NB4 (cell line): ENCODE measurements around the gene RAD18.

Experiments used
- CTCF ChIP-seq: IDR thresholded peaks from one replicate; pipeline ENCODE4 v1.5.1; 2012; ENCODE audit warnings: low read depth, low read length
- MAX ChIP-seq: IDR thresholded peaks from 2 replicates; pipeline ENCODE4 v1.6.1; 2011; ENCODE audit warnings: low read depth, low read length
- MYC ChIP-seq: IDR thresholded peaks from 2 replicates; pipeline ENCODE4 v1.6.1; 2011; ENCODE audit warnings: low read depth, low read length
- POLR2A ChIP-seq: IDR thresholded peaks from 2 replicates; pipeline ENCODE4 v1.6.1; 2011; ENCODE audit warnings: mild to moderate bottlenecking; ENCODE audit not compliant: insufficient read length; ENCODE audit errors: extremely low read depth

DNA sequence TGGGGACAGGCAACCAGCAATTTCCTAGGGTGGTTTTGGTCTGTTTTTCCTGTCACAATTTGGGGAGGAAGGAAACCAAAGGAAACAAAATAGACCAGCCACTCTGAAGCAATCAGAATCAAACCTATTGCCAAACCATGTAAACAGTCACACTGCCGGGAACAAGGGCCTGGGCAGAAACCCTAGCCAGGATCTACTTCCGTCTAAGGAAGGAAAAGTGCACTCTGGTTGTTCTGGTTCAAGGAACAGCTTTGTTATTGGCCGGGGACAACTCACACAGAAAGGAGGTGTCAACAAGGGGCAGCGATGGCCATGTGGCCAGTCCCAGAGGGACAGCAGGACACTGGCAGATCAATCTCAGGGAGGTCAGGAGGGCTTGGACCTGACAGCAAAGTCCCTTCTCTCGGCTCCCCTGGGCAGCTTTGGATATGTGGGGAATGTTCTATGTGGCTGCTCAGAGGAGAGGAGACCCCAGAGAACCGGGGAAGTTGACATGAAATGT is 17.5 kb upstream of the RAD18 start:
- TF ChIP-seq CTCF (no peak), MAX (no peak), POLR2A (no peak), MYC (no peak)
